Measurements from ENCODE around the gene TASP1.

The TASP1 gene

DNA sequence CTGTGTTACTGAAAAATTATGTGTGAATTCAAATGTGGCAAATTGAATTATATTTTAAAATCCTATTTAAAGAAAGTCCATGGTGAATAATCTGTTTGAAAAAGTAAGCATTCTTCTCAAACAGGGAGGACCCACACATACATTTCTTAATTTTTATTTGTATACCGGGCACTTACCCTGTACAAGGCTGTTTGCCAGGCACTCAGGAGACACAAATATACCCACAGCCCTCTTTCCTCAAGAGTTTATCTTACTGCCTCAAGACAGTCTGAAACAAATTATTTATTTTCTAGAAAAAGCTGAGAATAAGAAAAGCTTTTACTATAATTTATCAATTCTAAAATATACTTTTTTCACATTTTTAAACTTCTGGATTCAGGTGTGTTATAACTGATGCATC is 114.4 kb downstream of the TASP1 start:
- no peak for DNase-seq (ENCODE audit: extremely low read depth, low read depth)
- H3K4me3 ChIP-seq (replicated peaks; ENCODE audit: low read depth, low read length) = no peak overlapping the region
- TF ChIP-seq, protein P1, sequence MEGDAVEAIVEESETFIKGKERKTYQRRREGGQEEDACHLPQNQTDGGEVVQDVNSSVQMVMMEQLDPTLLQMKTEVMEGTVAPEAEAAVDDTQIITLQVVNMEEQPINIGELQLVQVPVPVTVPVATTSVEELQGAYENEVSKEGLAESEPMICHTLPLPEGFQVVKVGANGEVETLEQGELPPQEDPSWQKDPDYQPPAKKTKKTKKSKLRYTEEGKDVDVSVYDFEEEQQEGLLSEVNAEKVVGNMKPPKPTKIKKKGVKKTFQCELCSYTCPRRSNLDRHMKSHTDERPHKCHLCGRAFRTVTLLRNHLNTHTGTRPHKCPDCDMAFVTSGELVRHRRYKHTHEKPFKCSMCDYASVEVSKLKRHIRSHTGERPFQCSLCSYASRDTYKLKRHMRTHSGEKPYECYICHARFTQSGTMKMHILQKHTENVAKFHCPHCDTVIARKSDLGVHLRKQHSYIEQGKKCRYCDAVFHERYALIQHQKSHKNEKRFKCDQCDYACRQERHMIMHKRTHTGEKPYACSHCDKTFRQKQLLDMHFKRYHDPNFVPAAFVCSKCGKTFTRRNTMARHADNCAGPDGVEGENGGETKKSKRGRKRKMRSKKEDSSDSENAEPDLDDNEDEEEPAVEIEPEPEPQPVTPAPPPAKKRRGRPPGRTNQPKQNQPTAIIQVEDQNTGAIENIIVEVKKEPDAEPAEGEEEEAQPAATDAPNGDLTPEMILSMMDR (IDR thresholded peaks at IDR 0.05; ENCODE audit: low read depth, low read length, missing control alignments) = no peak

DNA sequence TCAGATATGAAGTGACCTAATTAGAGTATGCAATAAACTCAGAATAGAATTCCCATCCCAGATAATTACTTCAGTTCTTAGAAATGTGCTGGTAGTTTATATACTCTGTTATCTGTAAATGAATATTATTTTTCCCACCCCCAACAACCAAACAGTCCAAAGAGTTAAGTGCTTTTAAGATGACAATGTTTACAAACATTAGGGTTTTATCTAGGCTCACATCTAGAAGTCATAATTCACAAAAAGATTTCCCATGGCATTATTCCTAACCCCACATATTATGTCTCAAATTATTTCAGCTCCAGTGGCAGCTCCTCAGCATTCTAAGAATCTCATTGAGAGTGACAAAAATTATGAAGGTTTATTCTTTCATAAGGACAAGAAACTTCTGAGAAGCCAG is 120.9 kb downstream of the TASP1 start:
- no peak overlapping the region for H3K4me3 ChIP-seq (replicated peaks; ENCODE audit: low read depth, low read length)
- DNase-seq (ENCODE audit: extremely low read depth, low read depth) = no peak
- TF ChIP-seq, protein P1 (IDR thresholded peaks at IDR 0.05; ENCODE audit: low read depth, low read length, missing control alignments) = no peak

DNA sequence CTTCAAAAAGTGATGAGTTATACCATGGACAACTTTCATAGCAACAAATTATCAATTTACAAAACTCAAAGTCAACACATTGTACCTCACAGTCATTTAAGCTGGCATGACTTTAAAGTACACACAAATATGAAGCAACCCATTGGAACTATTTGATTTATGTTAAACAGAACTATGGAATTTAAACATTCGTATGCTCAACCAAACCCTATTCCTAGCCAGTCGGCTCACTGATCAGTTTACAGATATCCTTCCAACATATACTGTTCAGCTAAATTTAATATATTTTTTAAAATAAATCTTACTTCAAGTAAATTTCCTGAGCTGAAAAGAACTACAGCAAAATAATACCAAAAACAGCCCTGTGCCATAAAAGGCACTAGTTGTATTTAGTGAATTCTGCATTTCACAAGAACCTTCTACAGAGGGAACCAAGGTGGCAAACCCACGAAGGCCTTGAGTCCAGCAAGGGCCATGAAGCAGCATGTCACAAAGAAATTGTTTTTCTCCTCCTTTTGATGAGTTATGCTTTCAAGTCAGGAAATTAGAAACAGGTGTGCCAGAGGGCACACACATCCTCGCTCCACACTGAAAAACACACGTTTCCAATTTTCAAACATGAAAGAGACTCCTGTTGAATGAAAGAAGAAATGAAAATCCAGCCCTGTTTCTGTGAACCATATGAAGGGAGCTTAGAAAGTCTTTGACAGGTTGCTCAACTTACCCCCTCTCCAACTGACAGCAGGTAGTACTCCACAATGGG is 122.8 kb downstream of the TASP1 start:
- TF ChIP-seq, protein P1 (IDR thresholded peaks at IDR 0.05; ENCODE audit: low read depth, low read length, missing control alignments) = no peak
- no peak overlapping the region for H3K4me3 ChIP-seq (replicated peaks; ENCODE audit: low read depth, low read length)
- peak; percentile 62 for DNase-seq (ENCODE audit: extremely low read depth, low read depth)

DNA sequence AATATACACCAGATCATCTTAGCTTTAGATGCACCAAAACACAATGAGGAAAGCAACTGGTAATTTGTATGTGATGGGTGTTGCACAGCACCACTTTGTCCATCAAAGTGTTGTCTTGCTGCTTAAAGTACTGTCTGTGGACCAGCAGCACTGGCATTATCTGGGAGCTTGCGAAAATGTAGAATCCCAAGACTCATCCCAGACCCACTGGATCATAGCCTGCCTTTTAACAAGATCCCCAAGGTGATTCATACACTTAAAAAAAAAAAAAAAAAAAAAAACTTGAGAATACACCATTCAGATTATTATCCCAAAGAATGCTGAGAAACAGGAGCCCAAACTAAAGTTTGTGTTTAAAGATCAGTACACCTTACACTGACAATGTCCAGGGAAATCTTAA is 123.4 kb downstream of the TASP1 start:
- TF ChIP-seq, protein P1 (IDR thresholded peaks at IDR 0.05; ENCODE audit: low read depth, low read length, missing control alignments) = no peak
- no peak overlapping the region for H3K4me3 ChIP-seq (replicated peaks; ENCODE audit: low read depth, low read length)
- DNase-seq (ENCODE audit: extremely low read depth, low read depth) = no peak

DNA sequence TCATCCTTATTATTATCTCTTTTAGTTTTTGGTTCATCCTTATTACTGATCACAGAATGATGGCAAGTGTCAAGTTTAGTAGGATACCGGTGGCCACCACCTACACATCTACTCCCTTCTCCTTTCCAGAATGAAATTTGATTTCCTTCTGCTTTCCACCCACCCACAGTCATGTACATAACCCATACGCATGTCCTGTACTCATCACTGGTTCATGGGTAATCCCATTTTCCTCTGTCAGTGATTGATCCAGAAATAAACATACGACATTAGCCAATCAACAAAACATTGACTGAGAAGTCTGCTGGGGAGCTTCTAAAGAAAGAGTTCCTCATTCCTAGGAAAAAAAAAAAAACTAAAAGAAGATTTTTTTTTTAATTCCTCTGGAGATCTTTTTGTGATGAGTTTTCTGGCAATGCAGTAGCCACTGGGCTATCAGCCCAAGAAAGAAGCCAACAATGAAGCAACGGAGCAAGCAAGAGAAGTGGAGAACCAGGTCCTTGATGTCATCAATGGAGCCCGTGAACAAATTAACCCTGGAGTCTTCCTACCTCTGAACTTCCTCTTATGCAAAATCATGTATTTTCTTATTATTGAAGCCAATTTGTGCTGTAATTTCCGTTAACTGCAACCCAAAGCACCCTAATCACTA is 127.8 kb downstream of the TASP1 start:
- H3K4me3 ChIP-seq (replicated peaks; ENCODE audit: low read depth, low read length) = no peak overlapping the region
- TF ChIP-seq, protein P1 (IDR thresholded peaks at IDR 0.05; ENCODE audit: low read depth, low read length, missing control alignments) = no peak
- DNase-seq (ENCODE audit: extremely low read depth, low read depth) = no peak

DNA sequence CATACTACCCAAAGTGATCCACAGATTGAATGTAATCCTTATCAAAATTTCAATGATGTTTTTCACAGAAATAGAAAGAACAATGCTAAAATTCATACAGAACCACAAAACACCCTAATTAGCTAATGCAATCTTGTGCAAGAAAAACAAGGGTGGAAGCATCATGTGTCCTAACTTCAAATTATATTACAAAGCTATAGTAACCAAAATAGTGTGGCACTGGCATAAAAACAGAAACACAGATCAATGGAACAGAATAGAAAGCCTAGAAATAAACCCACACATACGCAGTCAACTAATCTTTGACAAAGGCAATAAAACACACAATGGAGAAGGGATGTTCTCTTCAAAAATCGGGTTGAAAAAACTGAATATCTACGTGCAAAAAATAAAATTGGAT is 131.1 kb downstream of the TASP1 start:
- no peak overlapping the region for H3K4me3 ChIP-seq (replicated peaks; ENCODE audit: low read depth, low read length)
- no peak for DNase-seq (ENCODE audit: extremely low read depth, low read depth)
- TF ChIP-seq, protein P1 (IDR thresholded peaks at IDR 0.05; ENCODE audit: low read depth, low read length, missing control alignments) = no peak
